ENCODE results near the gene LUC7L.
"Not testable (repeated sequence)": the region's sequence is repeated elsewhere in the genome, so short reads cannot be mapped to it uniquely, and the experiment has no call there.

Gene LUC7L

GRCh38 chr16:263182-263774 lies 34.0 kb upstream of the LUC7L start:
- DNase-seq, result no peak

GRCh38 chr16:262121-262745 lies 33.0 kb upstream of the LUC7L start:
- no peak for DNase-seq

- peak; percentile 44 for DNase-seq
Measured at GRCh38 chr16:261031-261691, 31.9 kb upstream of the LUC7L start.

GRCh38 chr16:260326-260725 lies 31.1 kb upstream of the LUC7L start:
- DNase-seq, result no peak

GRCh38 chr16:259814-260253 lies 30.6 kb upstream of the LUC7L start:
- no peak for DNase-seq

GRCh38 chr16:259226-259625 lies 30.0 kb upstream of the LUC7L start:
- no peak for DNase-seq

GRCh38 chr16:258091-258490 lies 28.8 kb upstream of the LUC7L start:
- DNase-seq, result not testable (repeated sequence)

GRCh38 chr16:255183-255582 lies 25.9 kb upstream of the LUC7L start:
- DNase-seq, result no peak

- DNase-seq, result no peak
Measured at GRCh38 chr16:254461-254860, 25.2 kb upstream of the LUC7L start.

- DNase-seq, result no peak
Measured at GRCh38 chr16:253833-254232, 24.6 kb upstream of the LUC7L start.

GRCh38 chr16:252366-253337 lies 23.4 kb upstream of the LUC7L start:
- DNase-seq, result no peak

- no peak for DNase-seq
Measured at GRCh38 chr16:249431-249830, 20.2 kb upstream of the LUC7L start.

GRCh38 chr16:247027-247426 lies 17.8 kb upstream of the LUC7L start:
- no peak for DNase-seq

GRCh38 chr16:245105-245504 lies 15.9 kb upstream of the LUC7L start:
- no peak for DNase-seq

GRCh38 chr16:243348-243747 lies 14.1 kb upstream of the LUC7L start:
- no peak for DNase-seq

- DNase-seq, result no peak
Measured at GRCh38 chr16:242281-242680, 13.0 kb upstream of the LUC7L start.

- DNase-seq, result no peak
Measured at GRCh38 chr16:240559-240958, 11.3 kb upstream of the LUC7L start.

- DNase-seq, result no peak
Measured at GRCh38 chr16:239948-240277, 10.7 kb upstream of the LUC7L start.

GRCh38 chr16:234468-235305 lies 5.4 kb upstream of the LUC7L start, which contains the start of gene FAM234A:
FAM234A (plus strand) TSS chr16:234821; CDS start chr16:254414, 19,593 bp downstream.
- peak; percentile 59 for DNase-seq

- no peak for DNase-seq
Measured at GRCh38 chr16:230949-231348, 1.7 kb upstream of the LUC7L start.

GRCh38 chr16:230351-230750 lies 1.1 kb upstream of the LUC7L start:
- not testable (repeated sequence) for DNase-seq

GRCh38 chr16:229731-230281 lies 557 bp upstream of the LUC7L start:
- DNase-seq, result no peak
